Small intestine (tissue), 7 donors: Measurements from ENCODE around the gene NFE2L3. TPM values are rescaled to one million over a fixed set of nuclear protein-coding genes. Genes with fewer than 3 reads are reported as not detected.
A peak's percentile ranks its signal among the peaks of the same experiment; 100 is the strongest.
"Not testable (repeated sequence)": the region's sequence is repeated elsewhere in the genome, so short reads cannot be mapped to it uniquely, and the experiment has no call there.

Experiments used
- DNase-seq, 2 donors: peaks; one replicate each; pipeline versions ENCODE4 v3.0.0 to v3.0.0-alpha.2; 2013
- FAIRE-seq: peaks from 2 replicates; lab custom pipeline; 2012; peaks lifted over from hg19 to GRCh38; lab: Jason Lieb, UNC
- H3K27ac ChIP-seq, 3 donors: one replicate each; pipeline ENCODE4 v1.5.1; 2013; ENCODE audit warnings: low read length in 2 of 3, mild to moderate bottlenecking in 2 of 3, control low read depth in 1 of 3, inconsistent platforms in 1 of 3, low read depth in 1 of 3, moderate library complexity in 1 of 3
- H3K27me3 ChIP-seq, 3 donors: one replicate each; pipeline ENCODE4 v1.6.1; 2013; ENCODE audit warnings: low read length in 3 of 3, inconsistent platforms in 1 of 3; ENCODE audit not compliant: control insufficient read depth in 3 of 3, insufficient read depth in 3 of 3
- H3K36me3 ChIP-seq, 3 donors: one replicate each; pipeline ENCODE4 v1.6.1; 2013; ENCODE audit warnings: low read length in 3 of 3, inconsistent platforms in 1 of 3, low read depth in 1 of 3, mild to moderate bottlenecking in 1 of 3, moderate library complexity in 1 of 3; ENCODE audit not compliant: control insufficient read depth in 3 of 3, insufficient read depth in 2 of 3
- H3K4me1 ChIP-seq, 3 donors: one replicate each; pipeline ENCODE4 v1.6.1; 2013; ENCODE audit warnings: low read length in 2 of 3, inconsistent platforms in 1 of 3, low read depth in 1 of 3, mild to moderate bottlenecking in 1 of 3, moderate library complexity in 1 of 3; ENCODE audit not compliant: control insufficient read depth in 3 of 3, insufficient read depth in 2 of 3
- H3K4me3 ChIP-seq, 3 donors: one replicate each; pipeline ENCODE4 v1.5.1; 2013; ENCODE audit warnings: low read length in 3 of 3, control low read depth in 1 of 3, inconsistent platforms in 1 of 3, low read depth in 1 of 3, mild to moderate bottlenecking in 1 of 3, moderate library complexity in 1 of 3
- H3K9me3 ChIP-seq, 2 donors: one replicate each; pipeline ENCODE4 v1.6.1; 2013; ENCODE audit warnings: low read depth in 1 of 2, low read length in 1 of 2; ENCODE audit not compliant: control insufficient read depth in 2 of 2, insufficient read depth in 1 of 2
- WGBS, 3 donors: extraction: QIAGEN DNeasy Blood & Tissue Kit; methylation state at CpG; one replicate each; pipeline ENCODE4 v1.1.7; 2013; 5-methylcytosine and 5-hydroxymethylcytosine counted together
- polyA plus RNA-seq, 4 donors: library from polyadenylated mRNA; stranded (reverse) in 3 of 4; unstranded in 1 of 4; fragments of 200-250 nt in 3 of 4; fragments of 120-200 nt in 1 of 4; gene quantifications; one replicate each; pipeline versions ENCODE4 v1.2.1 to v1.2.3, GENCODE V29; 2013
- donor health status: healthy with polysubstance abuse.
- donor health status: control.
- donor health status: control.
- donor health status: Bipolar disorder and iron deficiency.
- donor health status: healthy.

The NFE2L3 gene
- polyA plus RNA-seq, 4 donors: 1.8 to 16.6 (median 7.6) TPM

DNA sequence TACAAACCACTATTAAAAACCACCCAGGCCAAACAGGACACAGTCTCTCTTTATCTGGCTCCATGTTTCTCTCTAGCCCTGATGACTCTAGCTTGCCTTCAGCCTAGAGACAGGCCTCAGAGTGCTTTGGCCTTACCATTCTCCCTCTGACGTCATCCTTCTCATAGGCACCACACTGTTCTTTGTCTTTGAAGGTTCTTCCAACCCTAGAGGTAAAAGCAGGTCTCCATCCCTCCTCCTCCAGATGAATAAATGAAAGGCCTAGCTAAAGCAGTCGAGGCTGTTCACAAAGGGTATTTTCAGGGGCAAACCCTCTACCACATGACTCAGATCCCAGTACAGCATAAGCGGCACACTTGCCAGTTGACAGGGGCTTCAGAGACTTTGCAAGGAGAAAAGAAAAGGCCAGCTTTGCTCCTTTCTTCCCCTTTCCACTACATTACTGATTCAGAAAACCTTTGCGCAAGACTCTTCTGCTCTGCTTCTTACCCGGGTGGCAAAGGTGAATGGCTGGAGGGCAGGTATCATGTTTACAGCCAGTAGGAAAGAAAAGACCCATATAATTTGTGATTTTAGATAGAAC lies 14.8 kb downstream of the NFE2L3 start:
- H3K9me3 ChIP-seq: no peaks in the 10 kb centered on the region
- no peaks in the 10 kb centered on the region for H3K36me3 ChIP-seq
- 23 to 57% (median 45%) methylated on average over 5 of the region's 5 CpGs for WGBS, 3 donors
- H3K4me3 ChIP-seq: no peak overlapping the region
- DNase-seq (peak in 1 of 2 donors; percentile 46), FAIRE-seq (no peak)
- no peaks in the 10 kb centered on the region for H3K27me3 ChIP-seq
- H3K4me1 ChIP-seq: peaks cover 3 to 18% (median 6%) of the 10 kb centered on the region in 3 donors
- peak overlapping the region; percentile 38 to 93 (median 55) for H3K27ac ChIP-seq

DNA sequence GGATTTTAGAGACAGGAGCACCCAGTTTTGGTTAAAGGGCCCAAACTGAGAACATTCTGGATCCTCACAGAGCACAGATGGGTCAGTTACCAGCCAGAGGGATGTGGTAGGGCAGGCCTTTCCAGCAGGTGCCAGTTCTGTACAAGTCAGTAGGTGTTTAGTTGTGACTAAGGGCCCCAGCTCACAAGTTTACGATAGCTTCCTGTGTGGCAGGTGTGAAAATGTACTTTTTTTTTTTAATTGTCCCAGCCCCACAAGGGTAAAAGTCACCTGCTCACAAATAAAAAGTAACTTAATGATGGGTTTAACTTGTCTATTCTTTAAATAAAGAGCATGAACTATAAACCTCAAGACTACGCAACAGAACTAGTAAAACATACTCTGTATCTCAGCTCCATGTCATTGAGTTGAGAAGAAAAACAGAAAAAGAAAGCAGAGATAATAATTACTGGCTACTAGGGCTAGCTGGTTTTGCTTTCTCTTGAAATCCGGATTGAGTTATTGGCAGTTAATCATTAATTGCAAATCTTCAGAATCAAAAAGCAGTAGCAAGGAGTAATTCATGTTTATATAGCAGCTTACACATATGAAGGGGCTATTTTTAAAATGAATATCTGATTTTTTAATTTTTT lies 15.4 kb downstream of the NFE2L3 start:
- no peaks in the 10 kb centered on the region for H3K9me3 ChIP-seq
- no peaks in the 10 kb centered on the region for H3K27me3 ChIP-seq
- peak overlapping the region; percentile 38 to 93 (median 55) for H3K27ac ChIP-seq
- no peaks in the 10 kb centered on the region for H3K36me3 ChIP-seq
- WGBS, 3 donors: 14 to 54% (median 37%) methylated on average over 3 of the region's 3 CpGs
- DNase-seq (peak; percentile 73), FAIRE-seq (no peak)
- H3K4me3 ChIP-seq: no peak overlapping the region
- peaks cover 3 to 18% (median 6%) of the 10 kb centered on the region in 3 donors for H3K4me1 ChIP-seq

DNA sequence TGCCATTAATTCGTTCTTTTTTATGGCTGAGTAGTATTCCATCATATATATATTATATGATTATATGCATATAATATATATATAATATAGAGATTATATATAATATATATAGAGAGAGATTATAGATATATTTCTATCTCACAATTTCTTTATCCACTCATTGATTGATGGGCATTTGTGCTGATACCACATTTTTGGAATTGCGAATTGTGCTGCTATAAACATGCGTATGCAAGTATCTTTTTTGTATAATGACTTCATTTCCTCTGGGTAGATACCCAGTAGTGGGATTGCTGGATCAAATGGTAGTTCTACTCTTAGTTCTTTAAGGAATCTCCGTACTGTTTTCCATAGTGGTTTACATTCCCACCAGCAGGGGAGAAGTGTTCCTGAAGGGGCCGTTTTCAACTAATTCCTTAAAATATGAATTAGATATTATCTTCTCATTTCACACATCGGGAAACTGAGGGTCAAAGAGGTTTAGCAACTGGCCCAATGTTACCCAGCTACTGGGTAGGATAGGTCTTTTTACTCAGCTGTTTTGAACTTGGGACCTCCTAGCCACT lies 16.5 kb downstream of the NFE2L3 start:
- Histone ChIP-seq H3K36me3 (no peaks in the 10 kb centered on the region), H3K4me1 (peaks cover 3 to 18% (median 6%) of the 10 kb centered on the region in 3 donors), H3K27ac (no peak overlapping the region), H3K27me3 (no peaks in the 10 kb centered on the region), H3K4me3 (no peak overlapping the region), H3K9me3 (no peaks in the 10 kb centered on the region)
- FAIRE-seq (no peak), DNase-seq (no peak)
- 87 to 93% (median 89%) methylated on average over 6 of the region's 6 CpGs for WGBS, 3 donors

DNA sequence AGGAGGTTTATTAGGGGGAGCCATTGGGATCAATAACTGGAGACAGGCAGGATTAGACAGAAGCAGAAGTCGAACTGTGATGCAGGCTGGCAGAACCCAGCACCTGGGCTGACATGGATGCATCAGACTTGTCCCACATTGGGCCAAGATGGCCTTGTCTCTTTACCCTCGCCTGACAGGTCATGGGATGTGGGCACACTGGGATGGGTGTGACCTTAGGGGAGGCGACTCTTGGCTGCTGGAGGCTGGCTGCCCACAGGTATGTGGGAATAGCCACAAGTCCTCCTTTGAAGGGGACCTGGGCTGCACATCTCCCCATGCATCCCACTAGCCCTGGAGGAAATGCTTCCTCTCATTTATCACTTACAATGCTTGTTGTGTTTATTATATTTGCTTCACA lies 17.3 kb downstream of the NFE2L3 start:
- H3K4me1 ChIP-seq: peaks cover 3 to 18% (median 6%) of the 10 kb centered on the region in 3 donors
- FAIRE-seq (no peak), DNase-seq (no peak)
- no peaks in the 10 kb centered on the region for H3K9me3 ChIP-seq
- WGBS, 3 donors: 75 to 83% (median 82%) methylated on average over 3 of the region's 3 CpGs
- no peaks in the 10 kb centered on the region for H3K27me3 ChIP-seq
- H3K27ac ChIP-seq: no peak overlapping the region
- H3K36me3 ChIP-seq: no peaks in the 10 kb centered on the region
- H3K4me3 ChIP-seq: no peak overlapping the region

DNA sequence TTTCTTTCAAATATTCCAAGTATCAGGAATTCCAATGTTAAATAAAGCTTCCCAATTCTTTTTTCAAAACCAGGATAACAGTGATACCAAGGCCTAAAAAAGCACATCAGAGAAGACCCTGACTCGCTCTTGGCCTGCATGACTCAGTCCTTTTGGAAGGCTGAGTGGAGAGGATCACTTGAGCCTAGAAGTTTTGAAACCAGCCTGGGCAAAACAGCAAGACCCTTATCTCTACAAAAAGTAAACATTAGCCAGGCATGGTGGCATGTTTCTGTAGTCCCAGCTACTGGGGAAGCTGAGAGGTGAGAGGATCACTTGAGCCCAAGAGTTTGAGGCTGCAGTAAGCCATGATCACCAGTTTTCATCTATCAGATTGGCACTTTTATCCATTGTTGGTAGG lies 18.7 kb downstream of the NFE2L3 start:
- Histone ChIP-seq H3K4me1 (peaks cover 3 to 18% (median 6%) of the 10 kb centered on the region in 3 donors), H3K4me3 (no peak overlapping the region), H3K36me3 (no peaks in the 10 kb centered on the region), H3K27me3 (no peaks in the 10 kb centered on the region), H3K9me3 (no peaks in the 10 kb centered on the region), H3K27ac (no peak overlapping the region)
- DNase-seq (no peak), FAIRE-seq (no peak)
- 92 to 97% (median 96%) methylated on average over 1 of the region's 1 CpG for WGBS, 3 donors

DNA sequence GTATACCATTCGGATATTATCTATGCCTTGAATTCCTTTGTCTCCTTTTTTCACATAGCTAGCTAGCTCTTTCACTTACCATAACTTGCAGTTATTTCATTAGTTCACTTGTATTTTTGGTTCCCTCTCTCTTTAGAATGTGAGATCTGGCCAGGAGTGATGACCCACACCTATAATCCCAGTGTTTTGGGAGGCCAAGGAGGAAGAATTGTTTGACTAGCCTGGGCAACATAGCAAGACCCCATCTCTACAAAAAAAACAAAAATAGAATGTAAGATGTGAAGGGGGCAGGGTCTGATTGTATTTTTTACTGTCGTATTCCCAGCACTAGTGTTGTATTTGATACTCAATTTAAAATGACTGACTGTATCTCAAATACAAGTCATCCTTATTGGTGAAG lies 19.6 kb downstream of the NFE2L3 start:
- DNase-seq (no peak), FAIRE-seq (no peak)
- Histone ChIP-seq H3K27ac (no peak overlapping the region), H3K36me3 (no peaks in the 10 kb centered on the region), H3K9me3 (no peaks in the 10 kb centered on the region), H3K27me3 (no peaks in the 10 kb centered on the region), H3K4me1 (peaks cover under 1 to 10% (median 4%) of the 10 kb centered on the region in 3 donors), H3K4me3 (no peak overlapping the region)
- WGBS, 3 donors: 95 to 96% (median 95%) methylated on average over 2 of the region's 2 CpGs

DNA sequence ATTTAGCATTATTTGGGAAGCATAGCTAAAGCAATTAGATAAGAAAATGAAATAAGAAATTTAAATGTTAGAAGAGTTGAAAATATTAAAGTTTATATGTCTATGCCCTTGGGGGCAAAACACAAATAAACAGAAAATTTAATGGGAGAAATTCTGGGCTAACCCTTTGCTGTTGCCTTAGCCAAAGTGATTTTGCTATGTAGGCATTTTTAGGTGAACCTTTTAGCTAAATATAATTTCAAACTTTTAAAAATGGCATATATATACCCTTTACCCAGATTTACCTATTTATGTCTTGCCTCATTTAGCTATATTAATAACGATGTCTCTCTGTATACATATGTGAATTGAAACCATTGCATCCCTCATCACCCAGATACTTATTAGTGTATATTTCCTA lies 20.1 kb downstream of the NFE2L3 start:
- no peak for DNase-seq
- H3K36me3 ChIP-seq: no peaks in the 10 kb centered on the region
- no peaks in the 10 kb centered on the region for H3K27me3 ChIP-seq
- no peak overlapping the region for H3K27ac ChIP-seq
- peaks cover 0 to 6% (median 0%) of the 10 kb centered on the region in 3 donors for H3K4me1 ChIP-seq
- H3K4me3 ChIP-seq: no peak overlapping the region
- 95 to 96% (median 95%) methylated on average over 1 of the region's 1 CpG for WGBS, 3 donors
- no peaks in the 10 kb centered on the region for H3K9me3 ChIP-seq
- no peak for FAIRE-seq

DNA sequence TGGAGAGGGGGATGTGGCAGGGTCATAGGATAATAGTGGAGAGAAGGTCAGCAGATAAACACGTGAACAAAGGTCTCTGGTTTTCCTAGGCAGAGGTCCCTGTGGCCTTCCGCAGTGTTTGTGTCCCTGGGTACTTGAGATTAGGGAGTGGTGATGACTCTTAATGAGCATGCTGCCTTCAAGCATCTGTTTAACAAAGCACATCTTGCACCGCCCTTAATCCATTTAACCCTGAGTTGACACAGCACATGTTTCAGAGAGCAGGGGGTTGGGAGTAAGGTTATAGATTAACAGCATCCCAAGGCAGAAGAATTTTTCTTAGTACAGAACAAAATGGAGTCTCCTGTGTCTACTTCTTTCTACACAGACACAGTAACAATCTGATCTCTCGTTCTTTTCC lies 23.9 kb downstream of the NFE2L3 start:
- H3K4me3 ChIP-seq, H3K27ac ChIP-seq, H3K9me3 ChIP-seq, H3K27me3 ChIP-seq, FAIRE-seq, DNase-seq, H3K4me1 ChIP-seq, H3K36me3 ChIP-seq: not testable (repeated sequence)
- 62 to 88% (median 81%) methylated on average over 1 to 2 of the region's 4 CpGs for WGBS, 3 donors
